CD4-positive, alpha-beta T cell (primary cell): ENCODE data around the gene DCHS1. TPM values are rescaled to one million over a fixed set of nuclear protein-coding genes. Genes with fewer than 3 reads are reported as not detected.
A peak's percentile ranks its signal among the peaks of the same experiment; 100 is the strongest.

ENCODE experiments used
- ATAC-seq: fragments of 200-7000 bp; cut with Tn5 transposase; one replicate; pipeline ENCODE4 v1.10.0; 2022; ENCODE audit warnings: mild to moderate bottlenecking; ENCODE audit not compliant: poor library complexity
- CTCF ChIA-PET: fragments of 350-600 bp; sonication (Branson Sonifier 250); formaldehyde crosslinking; loops from one replicate; lab custom pipeline; 2021; ENCODE audit warnings: antibody characterized with exemption, inconsistent platforms; lab: Charles Lee
- POLR2A ChIA-PET: fragments of 350-600 bp; sonication (Branson Sonifier 250); formaldehyde crosslinking; loops from one replicate; lab custom pipeline; 2021; ENCODE audit warnings: antibody characterized with exemption, inconsistent platforms; lab: Charles Lee
- DNase-seq, 14 experiments: peaks; one replicate each; pipeline ENCODE4 v3.0.0-alpha.2; 2013 to 2020; ENCODE audit warnings: mixed read lengths in 2 of 14
- H3K27ac ChIP-seq, 2 donors: one replicate each; pipeline versions ENCODE4 v1.5.1 to v1.7.0; 2013; ENCODE audit warnings: low read length in 2 of 2, low read depth in 1 of 2, mild to moderate bottlenecking in 1 of 2
- H3K27me3 ChIP-seq, 2 experiments: 1 replicate in 1 of 2; 2 replicates in 1 of 2; pipeline versions ENCODE4 v1.6.1 to v1.7.0; 2013; ENCODE audit warnings: low read length in 2 of 2, control low read depth in 1 of 2, mild to moderate bottlenecking in 1 of 2, moderate library complexity in 1 of 2; ENCODE audit not compliant: insufficient read depth in 2 of 2, control insufficient read depth in 1 of 2
- H3K36me3 ChIP-seq: one replicate; pipeline ENCODE4 v1.6.1; 2013; ENCODE audit warnings: low read length, control low read depth; ENCODE audit not compliant: insufficient read depth
- H3K4me1 ChIP-seq: one replicate; pipeline ENCODE4 v1.6.1; 2013; ENCODE audit warnings: low read length, control low read depth; ENCODE audit not compliant: insufficient read depth
- H3K4me3 ChIP-seq: one replicate; pipeline ENCODE4 v1.5.1; 2013; ENCODE audit warnings: mild to moderate bottlenecking, low read length, moderate library complexity
- H3K9me3 ChIP-seq, 2 experiments: 1 replicate in 1 of 2; 2 replicates in 1 of 2; pipeline versions ENCODE4 v1.6.1 to v1.7.0; 2013; ENCODE audit warnings: low read length in 2 of 2, mild to moderate bottlenecking in 2 of 2, control low read depth in 1 of 2, moderate library complexity in 1 of 2; ENCODE audit not compliant: control insufficient read depth in 1 of 2, insufficient read depth in 1 of 2
- H3K27ac Mint-ChIP-seq: one replicate; pipeline ENCODE4 v1.8.0; 2020; ENCODE audit warnings: mixed read lengths
- H3K27me3 Mint-ChIP-seq: one replicate; pipeline ENCODE4 v1.8.0; 2021; ENCODE audit warnings: mixed read lengths
- H3K36me3 Mint-ChIP-seq: one replicate; pipeline ENCODE4 v1.8.0; 2021; ENCODE audit warnings: low read depth, mixed read lengths
- H3K4me1 Mint-ChIP-seq: one replicate; pipeline ENCODE4 v1.8.0; 2021; ENCODE audit warnings: low read depth, mixed read lengths
- H3K4me3 Mint-ChIP-seq: one replicate; pipeline ENCODE4 v1.8.0; 2020; ENCODE audit warnings: mild to moderate bottlenecking, mixed read lengths
- H3K9me3 Mint-ChIP-seq: one replicate; pipeline ENCODE4 v1.8.0; 2020; ENCODE audit warnings: mixed read lengths
- CTCF ChIP-seq: fragments of 200-600 bp; IDR thresholded peaks from one replicate; pipeline ENCODE4 v1.8.0; 2022; ENCODE audit warnings: antibody characterized with exemption, mild to moderate bottlenecking
- intact Hi-C, 2 experiments: fragments of 100-400 bp; cut with DNase I in 1 of 2; cut with micrococcal nuclease in 1 of 2; formaldehyde crosslinking; loops; one replicate each; pipeline versions ENCODE4 v1.15.1 to v1.9.0; 2023 to 2025; cut with DNase I, micrococcal nuclease
- total RNA-seq, 174 experiments: library from RNA in 2 of 174; stranded (reverse) in 2 of 174; gene quantifications; one replicate each; pipeline ENCODE4 v1.2.3 and lab custom pipeline; 2021 to 2026

DCHS1 gene
- total RNA-seq, 2 experiments from 2014 or later = 9.7 TPM

- H3K9me3 ChIP-seq = no peaks in the 10 kb centered on the region
- H3K27me3 ChIP-seq = no peaks in the 10 kb centered on the region
- H3K4me3 ChIP-seq = peak overlapping the region; percentile 75
- intact Hi-C loops = loop anchor here (2.0 to 10.0 kb wide), 6 partner anchors 24 to 448 kb away; partner anchors contain the start of genes ARFIP2 (in 1 of the 2), CNGA4 (in 1 of the 2), FHIP1B (in 1 of the 2) and TAF10 (in 1 of the 2)
- ATAC-seq = no peak
- peaks cover 12% of the 10 kb centered on the region for H3K36me3 ChIP-seq
- peak overlapping the region; percentile 48 to 55 for H3K27ac ChIP-seq
- no peak for DNase-seq
- no peaks in the 10 kb centered on the region for H3K9me3 Mint-ChIP-seq
- peaks cover 48% of the 10 kb centered on the region for H3K4me1 Mint-ChIP-seq
- H3K4me1 ChIP-seq = peaks cover 17% of the 10 kb centered on the region
- peak overlapping the region; percentile 94 for H3K27ac Mint-ChIP-seq
- peak overlapping the region; percentile 98 for H3K4me3 Mint-ChIP-seq
- H3K27me3 Mint-ChIP-seq = no peaks in the 10 kb centered on the region
- TF ChIP-seq CTCF = no peak
- ChIA-PET CTCF (interaction anchor here (0.7 to 2.7 kb wide), 13 partner anchors 10 to 239 kb away, joined by 3 to 33 read pairs (median 8); partner anchors contain the start of genes ARFIP2, ILK, RRP8 and TIMM10B), POLR2A (interaction anchor here (0.8 to 5.7 kb wide), 18 partner anchors 10 to 280 kb away, joined by 4 to 134 read pairs (median 13); partner anchors contain the start of genes APBB1, ARFIP2, ILK and RRP8)
- H3K36me3 Mint-ChIP-seq = peaks cover 38% of the 10 kb centered on the region
Observed at GRCh38 chr11:6682591-6682935, 27.0 kb upstream of the DCHS1 start.

- Histone ChIP-seq H3K4me1 (peaks cover 17% of the 10 kb centered on the region), H3K36me3 (peaks cover 12% of the 10 kb centered on the region), H3K9me3 (no peaks in the 10 kb centered on the region), H3K27me3 (no peaks in the 10 kb centered on the region), H3K4me3 (peak overlapping the region; percentile 75), H3K27ac (peak overlapping the region in 1 of 2 donors; percentile 3)
- Mint-ChIP-seq H3K9me3 (no peaks in the 10 kb centered on the region), H3K4me3 (peak overlapping the region; percentile 98), H3K4me1 (peaks cover 48% of the 10 kb centered on the region), H3K27me3 (no peaks in the 10 kb centered on the region), H3K27ac (peak overlapping the region; percentile 94), H3K36me3 (peaks cover 38% of the 10 kb centered on the region)
- ATAC-seq (no peak), DNase-seq (no peak)
- intact Hi-C loops = loop anchor here (2.0 to 10.0 kb wide), 6 partner anchors 25 to 447 kb away; partner anchors contain the start of genes ARFIP2 (in 1 of the 2), CNGA4 (in 1 of the 2), FHIP1B (in 1 of the 2) and TAF10 (in 1 of the 2)
- no peak for TF ChIP-seq CTCF
- ChIA-PET CTCF (interaction anchor here (1.0 to 2.7 kb wide), 6 partner anchors 14 to 238 kb away, joined by 3 to 30 read pairs (median 3); partner anchors contain the start of gene TPP1), POLR2A (interaction anchor here (1.9 to 5.7 kb wide), 8 partner anchors 9 to 279 kb away, joined by 6 to 134 read pairs (median 24); partner anchors contain the start of genes ILK, RRP8, TAF10 and TPP1)
Observed at GRCh38 chr11:6681949-6682348, 26.3 kb upstream of the DCHS1 start.

GRCh38 chr11:6681505-6681904, 25.9 kb upstream of the DCHS1 start:
- peak overlapping the region; percentile 83 for H3K4me3 Mint-ChIP-seq
- intact Hi-C loops = loop anchor here in 1 of 2 experiments (5.0 to 10.0 kb wide), 4 partner anchors 149 to 447 kb away; partner anchors contain the start of genes ARFIP2, CNGA4, FHIP1B and TIMM10B
- H3K36me3 Mint-ChIP-seq = peaks cover 38% of the 10 kb centered on the region
- ChIA-PET POLR2A (interaction anchor here (2.9 to 5.7 kb wide), 3 partner anchors 63 to 78 kb away, joined by 17 to 134 read pairs (median 57); partner anchors contain the start of genes ILK, RRP8, TAF10 and TPP1), CTCF (interaction anchor here (1.0 to 2.7 kb wide), 4 partner anchors 14 to 199 kb away, joined by 3 to 30 read pairs (median 3); partner anchors contain the start of gene TPP1)
- H3K4me1 ChIP-seq = peaks cover 17% of the 10 kb centered on the region
- DNase-seq (no peak), ATAC-seq (no peak)
- H3K4me1 Mint-ChIP-seq = peaks cover 48% of the 10 kb centered on the region
- peak overlapping the region in 1 of 2 donors; percentile 25 for H3K27ac ChIP-seq
- H3K9me3 ChIP-seq = no peaks in the 10 kb centered on the region
- peak overlapping the region; percentile 79 for H3K27ac Mint-ChIP-seq
- no peaks in the 10 kb centered on the region for H3K27me3 Mint-ChIP-seq
- H3K4me3 ChIP-seq = no peak overlapping the region
- H3K27me3 ChIP-seq = no peaks in the 10 kb centered on the region
- peaks cover 12% of the 10 kb centered on the region for H3K36me3 ChIP-seq
- TF ChIP-seq CTCF = no peak
- H3K9me3 Mint-ChIP-seq = no peaks in the 10 kb centered on the region
